ENCODE results near the gene NFIX. TPM values are rescaled to one million over a fixed set of nuclear protein-coding genes. Genes with fewer than 3 reads are reported as not detected.

Gene NFIX
- total RNA-seq, 1 experiment from 2014 or later = 69.7 TPM

DNA sequence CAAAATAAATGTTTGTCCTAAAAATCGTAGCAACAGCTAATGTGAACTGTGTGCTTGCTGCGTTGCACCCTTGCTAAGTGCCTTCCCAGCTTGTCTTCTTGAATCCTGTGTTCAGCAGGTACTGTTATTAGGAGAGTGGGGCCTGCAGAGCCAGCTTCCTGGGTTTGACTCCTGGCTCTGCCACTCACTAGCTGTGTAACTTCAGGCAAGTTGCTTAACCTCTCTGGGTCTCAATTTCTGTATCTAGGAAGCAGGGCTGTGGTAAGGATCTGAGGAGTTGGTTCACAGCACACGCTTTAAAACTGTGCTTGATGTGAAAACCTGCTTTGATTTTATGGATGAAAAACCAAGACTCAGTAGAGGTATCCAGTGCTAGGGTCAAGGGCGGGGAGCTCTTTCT, 10.0 kb downstream of the NFIX start:
- H3K4me1 ChIP-seq (ENCODE audit: insufficient read depth, low read length, poor library complexity, severe bottlenecking) = no peaks in the 10 kb centered on the region
- H3K9me3 ChIP-seq (ENCODE audit: low read depth, low read length, poor library complexity, severe bottlenecking) = no peaks in the 10 kb centered on the region
- H3K27ac ChIP-seq (ENCODE audit: low read depth, low read length, poor library complexity, severe bottlenecking) = no peak overlapping the region
- CTCF ChIA-PET = interaction anchor here (0.5 to 1.0 kb wide), 2 partner anchors 57 to 874 kb away, joined by 3 to 4 read pairs; no protein-coding TSS in a partner anchor
- no TSS peak for BruUV-seq (replicated peaks)
- POLR2A ChIA-PET (ENCODE audit: low non-redundant PET) = no interaction called here
- TF ChIP-seq, protein P1, sequence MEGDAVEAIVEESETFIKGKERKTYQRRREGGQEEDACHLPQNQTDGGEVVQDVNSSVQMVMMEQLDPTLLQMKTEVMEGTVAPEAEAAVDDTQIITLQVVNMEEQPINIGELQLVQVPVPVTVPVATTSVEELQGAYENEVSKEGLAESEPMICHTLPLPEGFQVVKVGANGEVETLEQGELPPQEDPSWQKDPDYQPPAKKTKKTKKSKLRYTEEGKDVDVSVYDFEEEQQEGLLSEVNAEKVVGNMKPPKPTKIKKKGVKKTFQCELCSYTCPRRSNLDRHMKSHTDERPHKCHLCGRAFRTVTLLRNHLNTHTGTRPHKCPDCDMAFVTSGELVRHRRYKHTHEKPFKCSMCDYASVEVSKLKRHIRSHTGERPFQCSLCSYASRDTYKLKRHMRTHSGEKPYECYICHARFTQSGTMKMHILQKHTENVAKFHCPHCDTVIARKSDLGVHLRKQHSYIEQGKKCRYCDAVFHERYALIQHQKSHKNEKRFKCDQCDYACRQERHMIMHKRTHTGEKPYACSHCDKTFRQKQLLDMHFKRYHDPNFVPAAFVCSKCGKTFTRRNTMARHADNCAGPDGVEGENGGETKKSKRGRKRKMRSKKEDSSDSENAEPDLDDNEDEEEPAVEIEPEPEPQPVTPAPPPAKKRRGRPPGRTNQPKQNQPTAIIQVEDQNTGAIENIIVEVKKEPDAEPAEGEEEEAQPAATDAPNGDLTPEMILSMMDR (conservative IDR thresholded peaks at IDR 0.05; ENCODE audit: low read depth, low read length) = no peak
- no peak for TF ChIP-seq EZH2 (IDR thresholded peaks at IDR 0.05; ENCODE audit: borderline replicate concordance, low read depth, low read length, poor library complexity, severe bottlenecking)
- intact Hi-C loops (cut with micrococcal nuclease; ENCODE audit: unreplicated experiment) = no loop called here
- DNase-seq (ENCODE audit: low spot score) = no peak
- no peak overlapping the region for H3K4me3 ChIP-seq (ENCODE audit: low read depth, low read length, poor library complexity, severe bottlenecking)
- no peaks in the 10 kb centered on the region for H3K36me3 ChIP-seq (ENCODE audit: insufficient read depth, low read length, poor library complexity, severe bottlenecking)
- no peaks in the 10 kb centered on the region for H3K27me3 ChIP-seq (replicated peaks; ENCODE audit: insufficient read depth, low read depth, low read length, poor library complexity)

DNA sequence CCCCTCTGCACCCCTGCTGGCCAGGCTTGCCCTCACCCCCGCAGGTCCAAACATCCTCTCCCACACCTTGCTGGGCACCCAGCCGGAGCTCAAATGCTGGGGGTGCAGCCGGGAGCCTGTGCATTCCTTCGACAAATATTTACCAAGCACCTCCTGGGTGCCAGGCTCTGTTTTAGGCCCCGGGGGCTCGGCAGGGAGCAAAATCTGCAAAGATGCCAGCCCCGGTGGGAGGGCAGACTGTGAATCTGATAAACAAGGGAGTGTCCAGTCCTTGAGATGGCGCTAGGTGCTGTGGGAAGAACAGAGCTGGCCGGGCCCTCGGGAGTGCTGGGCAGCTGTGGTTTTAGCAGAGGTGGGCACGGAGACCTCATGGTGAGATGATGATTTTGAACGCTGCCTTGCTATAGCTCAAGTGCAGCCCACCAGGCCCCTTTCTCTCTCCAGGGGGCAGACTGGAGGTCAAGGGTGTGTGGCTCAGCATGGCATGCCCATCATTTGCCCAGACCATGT, 10.6 kb downstream of the NFIX start:
- TF ChIP-seq, protein P1 (conservative IDR thresholded peaks at IDR 0.05; ENCODE audit: low read depth, low read length) = no peak
- no peak for TF ChIP-seq EZH2 (IDR thresholded peaks at IDR 0.05; ENCODE audit: borderline replicate concordance, low read depth, low read length, poor library complexity, severe bottlenecking)
- POLR2A ChIA-PET (ENCODE audit: low non-redundant PET) = no interaction called here

DNA sequence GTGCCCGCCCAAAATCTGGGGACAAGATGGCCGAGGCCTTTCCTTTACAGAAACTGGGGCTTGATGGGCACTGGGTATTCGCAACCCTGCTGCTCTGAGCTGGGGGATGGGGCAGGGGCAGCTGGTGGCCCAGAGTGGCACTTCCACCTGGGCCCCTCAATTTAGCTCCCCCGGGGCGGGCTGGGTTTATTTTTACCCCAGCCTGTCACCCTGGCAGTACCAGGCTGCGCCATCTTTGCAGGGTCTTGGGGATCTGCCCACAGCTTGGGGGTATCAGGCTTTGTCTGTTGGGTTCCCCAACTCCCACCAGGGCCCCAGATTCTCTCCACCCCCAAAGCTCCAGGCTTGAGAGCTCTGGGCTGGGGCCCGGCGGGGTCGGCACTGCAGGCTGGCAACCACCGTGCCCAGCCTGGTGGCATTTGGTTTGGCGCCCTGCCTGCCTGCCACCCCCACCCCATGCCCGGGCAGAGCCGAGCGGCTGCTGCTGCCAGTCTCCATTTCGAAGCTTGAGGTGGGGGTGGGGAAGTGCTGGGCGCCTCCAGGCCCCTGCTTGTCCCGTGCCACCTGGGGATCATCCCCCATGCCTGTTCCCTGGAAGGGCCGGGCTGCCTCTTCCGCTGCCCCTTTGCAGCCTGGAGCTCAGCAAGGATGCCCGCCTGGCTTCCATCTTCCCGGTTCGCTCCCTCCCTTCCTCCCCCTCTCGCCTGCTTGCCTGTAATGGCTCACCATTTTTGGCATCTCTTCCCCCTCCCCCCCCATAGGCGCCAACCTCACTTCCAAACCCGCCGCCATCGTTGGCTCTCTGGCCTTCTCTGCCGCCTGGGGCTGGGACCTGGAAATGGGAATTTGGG, 11.4 kb downstream of the NFIX start:
- H3K36me3 ChIP-seq (ENCODE audit: insufficient read depth, low read length, poor library complexity, severe bottlenecking) = no peaks in the 10 kb centered on the region
- H3K4me1 ChIP-seq (ENCODE audit: insufficient read depth, low read length, poor library complexity, severe bottlenecking) = no peaks in the 10 kb centered on the region
- ChIA-PET POLR2A (ENCODE audit: low non-redundant PET) (no interaction called here), CTCF (interaction anchor here (1.0 kb wide), 1 partner anchor 55 kb away, joined by 3 read pairs; no protein-coding TSS in a partner anchor)
- DNase-seq (ENCODE audit: low spot score) = no peak
- TF ChIP-seq, protein P1 (conservative IDR thresholded peaks at IDR 0.05; ENCODE audit: low read depth, low read length) = no peak
- TF ChIP-seq EZH2 (IDR thresholded peaks at IDR 0.05; ENCODE audit: borderline replicate concordance, low read depth, low read length, poor library complexity, severe bottlenecking) = no peak
- intact Hi-C loops (cut with micrococcal nuclease; ENCODE audit: unreplicated experiment) = no loop called here
- no peaks in the 10 kb centered on the region for H3K27me3 ChIP-seq (replicated peaks; ENCODE audit: insufficient read depth, low read depth, low read length, poor library complexity)
- H3K27ac ChIP-seq (ENCODE audit: low read depth, low read length, poor library complexity, severe bottlenecking) = no peak overlapping the region
- no peak overlapping the region for H3K4me3 ChIP-seq (ENCODE audit: low read depth, low read length, poor library complexity, severe bottlenecking)
- no TSS peak for BruUV-seq (replicated peaks)
- no peaks in the 10 kb centered on the region for H3K9me3 ChIP-seq (ENCODE audit: low read depth, low read length, poor library complexity, severe bottlenecking)

More for the DNA sequence above, 10.6 kb downstream of the NFIX start:
- intact Hi-C loops (cut with micrococcal nuclease; ENCODE audit: unreplicated experiment) = no loop called here
- H3K4me1 ChIP-seq (ENCODE audit: insufficient read depth, low read length, poor library complexity, severe bottlenecking) = no peaks in the 10 kb centered on the region
- DNase-seq (ENCODE audit: low spot score) = no peak
- CTCF ChIA-PET = interaction anchor here (1.0 kb wide), 1 partner anchor 56 kb away, joined by 3 read pairs; no protein-coding TSS in a partner anchor
- no peaks in the 10 kb centered on the region for H3K27me3 ChIP-seq (replicated peaks; ENCODE audit: insufficient read depth, low read depth, low read length, poor library complexity)
- BruUV-seq (replicated peaks) = no TSS peak
- H3K27ac ChIP-seq (ENCODE audit: low read depth, low read length, poor library complexity, severe bottlenecking) = no peak overlapping the region
- H3K9me3 ChIP-seq (ENCODE audit: low read depth, low read length, poor library complexity, severe bottlenecking) = no peaks in the 10 kb centered on the region
- no peaks in the 10 kb centered on the region for H3K36me3 ChIP-seq (ENCODE audit: insufficient read depth, low read length, poor library complexity, severe bottlenecking)
- H3K4me3 ChIP-seq (ENCODE audit: low read depth, low read length, poor library complexity, severe bottlenecking) = no peak overlapping the region

Measured in A673 (cell line).